ENCODE results near the gene SLCO2A1. TPM values are rescaled to one million over a fixed set of nuclear protein-coding genes. Genes with fewer than 3 reads are reported as not detected.

Gene SLCO2A1
- total and polyA plus RNA-seq, 2 of the 4 experiments (the other 2 are of a cell fraction) = under 0.01 to 1.5 TPM

DNA sequence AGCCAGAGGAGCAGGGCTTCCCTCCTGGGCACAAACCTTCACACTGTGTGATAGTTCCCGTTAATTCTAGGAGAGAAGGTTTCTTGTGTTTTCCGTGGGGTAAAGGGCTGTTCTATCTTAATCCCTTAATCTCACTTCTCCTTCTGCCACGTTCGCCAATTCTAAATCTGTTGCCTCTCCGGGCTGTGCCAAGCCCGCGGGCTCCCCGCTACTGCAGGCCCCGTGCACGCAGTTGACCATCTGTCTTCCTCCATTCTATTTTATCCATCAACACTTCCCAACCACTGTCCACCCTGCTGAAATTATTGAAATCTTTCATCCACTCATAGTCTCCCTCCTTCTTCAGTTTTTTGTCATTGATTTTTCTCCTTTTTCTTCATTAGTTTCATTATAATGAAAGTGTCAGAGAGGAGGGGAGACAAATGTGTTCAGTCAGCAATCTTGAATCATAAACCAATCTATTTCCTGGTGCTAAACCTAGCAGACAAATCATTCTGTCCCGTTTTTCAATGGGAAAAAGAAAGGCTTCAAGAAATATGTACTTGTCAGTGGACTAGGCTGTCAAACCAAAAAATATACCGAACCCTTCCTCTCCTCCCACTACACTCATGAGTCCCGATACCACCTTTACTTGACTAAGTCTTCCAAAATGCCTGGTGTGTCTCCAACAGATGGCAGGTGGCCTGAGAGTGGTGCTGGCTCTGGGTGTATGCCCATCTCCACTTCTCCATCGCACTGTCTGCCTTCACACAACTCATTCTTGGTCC lies 39.6 kb downstream of the SLCO2A1 start:
- Histone ChIP-seq H3K56ac (ENCODE audit: extremely low read depth, insufficient read depth, low read length) (no peak overlapping the region), H2AFZ (replicated peaks; ENCODE audit: low read length, poor library complexity) (no peak overlapping the region), H2AK9ac (replicated peaks; ENCODE audit: low read depth, low read length, poor library complexity) (no peak overlapping the region), H3K9me3 (ENCODE audit: control insufficient read depth, insufficient read depth, low read length) (no peaks in the 10 kb centered on the region), H3K79me1 (ENCODE audit: low read depth in 1 of 2, low read length in 2 of 2) (no peaks in the 10 kb centered on the region), H3K14ac (replicated peaks; ENCODE audit: low read depth, low read length) (no peak overlapping the region), H3K27me3 (ENCODE audit: control insufficient read depth, insufficient read depth, low read length) (no peaks in the 10 kb centered on the region; the same call in 1 of the 2 replicates), H3K18ac (ENCODE audit: low read depth, low read length) (no peak overlapping the region), H2AK5ac (ENCODE audit: low read depth, low read length) (no peak overlapping the region), H3K4ac (ENCODE audit: low read depth, low read length) (no peak overlapping the region), H3K23ac (ENCODE audit: low read depth, low read length) (no peak overlapping the region), H2BK5ac (ENCODE audit: low read depth, low read length, poor library complexity, severe bottlenecking) (no peak overlapping the region), H4K8ac (ENCODE audit: low read depth in 2 of 2, low read length in 2 of 2) (no peak overlapping the region), H4K5ac (ENCODE audit: low read depth, low read length) (no peak overlapping the region), H4K20me1 (ENCODE audit: insufficient read depth, low read length) (no peaks in the 10 kb centered on the region), H2BK20ac (ENCODE audit: low read depth, low read length) (no peak overlapping the region), H3K4me1 (ENCODE audit: control insufficient read depth, insufficient read depth, low read length) (0 out of 2 replicates have a peak, but pooled peaks cover 2% of the 10 kb centered on the region), H3K4me3 (ENCODE audit: insufficient read depth, low read depth, low read length) (no peak overlapping the region), H3K9ac (ENCODE audit: low read depth, low read length) (no peak overlapping the region), H2BK15ac (ENCODE audit: low read depth, low read length) (no peak overlapping the region), H3K9me1 (ENCODE audit: insufficient read depth, low read length) (no peaks in the 10 kb centered on the region; the same call in 1 of the 2 replicates), H3K27ac (ENCODE audit: insufficient read depth, low read length) (no peak overlapping the region), H3K36me3 (ENCODE audit: control insufficient read depth, insufficient read depth, low read length) (no peaks in the 10 kb centered on the region), H3K4me2 (ENCODE audit: low read depth, low read length) (no peak overlapping the region), H2BK120ac (ENCODE audit: low read depth, low read length) (no peak overlapping the region), H4K91ac (ENCODE audit: insufficient read depth, low read depth, low read length) (no peak overlapping the region)
- BruUV-seq (replicated peaks) = no TSS peak
- ChIA-PET CTCF (no interaction called here), POLR2A (ENCODE audit: unreplicated experiment) (no interaction called here)
- intact Hi-C loops (cut with micrococcal nuclease) (no loop called here), in situ Hi-C loops (cut with MboI; ENCODE audit: low sequenced_read_pairs) (no loop called here), dilution Hi-C loops (cut with HindIII; ENCODE audit: low sequenced_read_pairs, unreplicated experiment) (no loop called here)
- TF ChIP-seq CHD1 (IDR thresholded peaks at IDR 0.05; ENCODE audit: low read depth, low read length) (no peak), POLR2A (IDR thresholded peaks at IDR 0.05; ENCODE audit: low read depth, low read length) (no peak), NFE2L2 (IDR thresholded peaks at IDR 0.05; ENCODE audit: low read depth, low read length) (no peak), MAFK (IDR thresholded peaks at IDR 0.05; ENCODE audit: low read depth, low read length) (peak; percentile 65)
- TF ChIP-seq, protein P1, sequence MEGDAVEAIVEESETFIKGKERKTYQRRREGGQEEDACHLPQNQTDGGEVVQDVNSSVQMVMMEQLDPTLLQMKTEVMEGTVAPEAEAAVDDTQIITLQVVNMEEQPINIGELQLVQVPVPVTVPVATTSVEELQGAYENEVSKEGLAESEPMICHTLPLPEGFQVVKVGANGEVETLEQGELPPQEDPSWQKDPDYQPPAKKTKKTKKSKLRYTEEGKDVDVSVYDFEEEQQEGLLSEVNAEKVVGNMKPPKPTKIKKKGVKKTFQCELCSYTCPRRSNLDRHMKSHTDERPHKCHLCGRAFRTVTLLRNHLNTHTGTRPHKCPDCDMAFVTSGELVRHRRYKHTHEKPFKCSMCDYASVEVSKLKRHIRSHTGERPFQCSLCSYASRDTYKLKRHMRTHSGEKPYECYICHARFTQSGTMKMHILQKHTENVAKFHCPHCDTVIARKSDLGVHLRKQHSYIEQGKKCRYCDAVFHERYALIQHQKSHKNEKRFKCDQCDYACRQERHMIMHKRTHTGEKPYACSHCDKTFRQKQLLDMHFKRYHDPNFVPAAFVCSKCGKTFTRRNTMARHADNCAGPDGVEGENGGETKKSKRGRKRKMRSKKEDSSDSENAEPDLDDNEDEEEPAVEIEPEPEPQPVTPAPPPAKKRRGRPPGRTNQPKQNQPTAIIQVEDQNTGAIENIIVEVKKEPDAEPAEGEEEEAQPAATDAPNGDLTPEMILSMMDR (conservative IDR thresholded peaks at IDR 0.05; ENCODE audit: low read depth, low read length) = no peak
- TF ChIP-seq, protein P2, sequence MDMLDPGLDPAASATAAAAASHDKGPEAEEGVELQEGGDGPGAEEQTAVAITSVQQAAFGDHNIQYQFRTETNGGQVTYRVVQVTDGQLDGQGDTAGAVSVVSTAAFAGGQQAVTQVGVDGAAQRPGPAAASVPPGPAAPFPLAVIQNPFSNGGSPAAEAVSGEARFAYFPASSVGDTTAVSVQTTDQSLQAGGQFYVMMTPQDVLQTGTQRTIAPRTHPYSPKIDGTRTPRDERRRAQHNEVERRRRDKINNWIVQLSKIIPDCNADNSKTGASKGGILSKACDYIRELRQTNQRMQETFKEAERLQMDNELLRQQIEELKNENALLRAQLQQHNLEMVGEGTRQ (IDR thresholded peaks at IDR 0.05; ENCODE audit: low read depth, low read length) = no peak
- WGBS, 2 experiments (ENCODE audit: extremely low coverage in 2 of 2, insufficient read length in 1 of 2) = no CpG with 5 or more reads among the region's 14 CpGs
- DNase-seq (no peak), ATAC-seq (ENCODE audit: low read depth) (no peak)
